ENCODE data around the gene TVP23C. TPM values are rescaled to one million over a fixed set of nuclear protein-coding genes. Genes with fewer than 3 reads are reported as not detected.
"Not testable (repeated sequence)": the region's sequence is repeated elsewhere in the genome, so short reads cannot be mapped to it uniquely, and the experiment has no call there.

Gene TVP23C
- 113 and 195 TPM in 2 replicates for total RNA-seq (2011; cell fraction: chromatin; rRNA removed; ENCODE audit: low replicate concordance)
- 71.2 and 80.5 TPM in 2 replicates for total RNA-seq (2011; cell fraction: nucleolus; rRNA removed)
- 135 and 181 TPM in 2 replicates for total RNA-seq (2011; cell fraction: nucleoplasm; rRNA removed)
- total RNA-seq (2014; rRNA removed) (10.4 and 16.7 TPM in 2 replicates), total RNA-seq (2014; rRNA removed; fragmentation: Illumina TruSeq; extraction: Trizol) (16.8 and 19.8 TPM in 2 replicates), total RNA-seq (2015; rRNA removed; fragmentation: Illumina TruSeq; extraction: Trizol) (10.2 and 12.8 TPM in 2 replicates), total RNA-seq (2021) (6.5 and 8.0 TPM in 2 replicates), polyA plus RNA-seq (2011; rRNA removed) (4.7 and 8.5 TPM in 2 replicates), polyA plus RNA-seq (2014; fragmentation: Illumina TruSeq; extraction: Trizol) (6.6 TPM in 2 replicates), polyA plus RNA-seq (2014; fragmentation: Nextera tagmentation; extraction: Ambion mirVana) (1 to 10 TPM; 5.7 to 6.9 TPM), polyA plus RNA-seq (2014; rRNA removed) (7.0 and 8.2 TPM in 2 replicates), polyA minus RNA-seq (2011; rRNA and poly(A)+ RNA removed) (36.6 and 40.4 TPM in 2 replicates), Bru-seq, nascent RNA (percentile 84 among the genes with signal in this experiment), BruChase-seq, experiment 1, labeled RNA remaining after a 2-hour chase (percentile 88 among the genes with signal in this experiment), BruChase-seq, experiment 2, labeled RNA remaining after a 6-hour chase (percentile 86 among the genes with signal in this experiment)
- polyA plus RNA-seq (2011; cell fraction: cytosol; rRNA removed) = 0.72 and 1.5 TPM in 2 replicates
- polyA plus RNA-seq (2011; cell fraction: nucleus; rRNA removed) = 12.3 and 13.4 TPM in 2 replicates
- polyA plus RNA-seq (2012) = 6.0 and 8.1 TPM in 2 replicates
- 2.9 and 4.1 TPM in 2 replicates for polyA minus RNA-seq (2011; cell fraction: cytosol; rRNA and poly(A)+ RNA removed)
- 28.4 and 50.5 TPM in 2 replicates for polyA minus RNA-seq (2011; cell fraction: nucleus; rRNA and poly(A)+ RNA removed)
- long read RNA-seq, experiment 1, partial matches to known transcripts = 1 of 5 reads
- long read RNA-seq, experiment 1, other reads (novel, unspliced or antisense) = 3 of 5 reads
- long read RNA-seq, experiment 2, partial matches to known transcripts = 0 of 3 reads
- long read RNA-seq, experiment 2, other reads (novel, unspliced or antisense) = 3 of 3 reads
- long read RNA-seq, experiment 3 = 0 reads

DNA sequence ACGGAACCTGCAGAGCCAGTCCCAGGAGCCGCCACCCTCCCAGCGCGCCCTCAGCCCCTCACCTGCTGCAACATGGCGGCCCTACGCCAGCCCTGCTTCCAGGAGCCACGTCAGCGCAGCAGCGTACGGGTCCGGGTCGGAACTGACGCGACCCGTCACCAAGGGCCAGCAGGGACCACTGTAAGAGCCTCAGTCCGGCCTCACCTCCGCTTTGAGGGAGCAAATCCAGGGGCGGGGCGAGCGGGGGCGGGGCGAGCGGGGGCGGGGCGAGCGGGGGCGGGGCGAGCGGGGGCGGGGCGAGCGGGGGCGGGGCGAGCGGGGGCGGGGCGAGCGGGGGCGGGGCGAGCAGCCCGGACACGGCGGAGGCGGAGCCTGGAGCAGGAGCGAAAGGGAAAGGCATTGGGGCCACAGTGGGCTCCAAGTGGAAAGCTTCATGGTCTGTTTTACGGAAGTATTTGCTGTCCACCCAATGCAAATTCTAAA is at the start of gene TVP23C:
TSS of gene TVP23C (minus strand) at position 109 of the 483 bp plus-strand sequence. CDS start at position 74, 35 bp downstream.
- peak; percentile 55 for FAIRE-seq
- H3K27me3 ChIP-seq (ENCODE audit: control insufficient read depth in 2 of 2, insufficient read depth in 2 of 2, low read length in 2 of 2); POLR2A ChIA-PET; intact Hi-C loops (cut with micrococcal nuclease); in situ Hi-C loops (cut with MboI); H3K36me3 ChIP-seq (ENCODE audit: control insufficient read depth, insufficient read depth, low read length); H3K4me1 ChIP-seq (replicated peaks in 1 of 2; ENCODE audit: control insufficient read depth in 2 of 2, insufficient read depth in 2 of 2, low read length in 2 of 2); H3K79me2 ChIP-seq (ENCODE audit: control insufficient read depth, insufficient read depth, low read length); H4K20me1 ChIP-seq (replicated peaks; ENCODE audit: control insufficient read depth, insufficient read depth, low read length); H3K9me1 ChIP-seq (ENCODE audit: control insufficient read depth, insufficient read depth, low read length); H3K9me3 ChIP-seq (replicated peaks; ENCODE audit: control insufficient read depth, insufficient read depth, low read depth, low read length); CTCF ChIA-PET (ENCODE audit: low intra/inter-chr PET ratio); BruUV-seq (replicated peaks): not testable (repeated sequence)
- peak; percentile 99 for ATAC-seq
- WGBS (ENCODE audit: insufficient coverage, low coverage, missing lambda C conversion rate) = 0% methylated on average over 2 of the region's 46 CpGs
- Histone ChIP-seq H3K4me3 (peak within 1 kb of the TSS; percentile 56), H2AFZ (ENCODE audit: low read depth, low read length) (peak within 1 kb of the TSS; percentile 76), H3K27ac (ENCODE audit: extremely low read depth, low read depth, low read length) (peak within 1 kb of the TSS; percentile 78; the same call in 2 of the 3 replicates), H3K4me2 (ENCODE audit: insufficient read depth, low read length) (peak within 1 kb of the TSS; percentile 62; the same call in 1 of the 2 replicates), H3K9ac (ENCODE audit: insufficient read depth in 1 of 2, low read depth in 2 of 2, low read length in 2 of 2) (peak within 1 kb of the TSS; percentile 63 to 83)
- peak; percentile 58 to 83 (median 62) for DNase-seq (ENCODE audit: extremely low read depth in 1 of 4, low spot score in 3 of 4)
- TF ChIP-seq RBFOX2 (IDR thresholded peaks at IDR 0.05; ENCODE audit: low read depth, low read length) (peak; percentile 82), PHF8 (IDR thresholded peaks at IDR 0.05; ENCODE audit: borderline replicate concordance, low read length) (peak; percentile 51; the same call in 1 of the 2 replicates), EP400 (IDR thresholded peaks at IDR 0.05) (peak; percentile 90), HNRNPLL (IDR thresholded peaks at IDR 0.05; ENCODE audit: low read depth, low read length, poor library complexity, severe bottlenecking) (peak; percentile 31), KDM5B (IDR thresholded peaks at IDR 0.05; ENCODE audit: insufficient replicate concordance, low read depth, low read length) (peak; percentile 71)
- TF ChIP-seq, protein P1, sequence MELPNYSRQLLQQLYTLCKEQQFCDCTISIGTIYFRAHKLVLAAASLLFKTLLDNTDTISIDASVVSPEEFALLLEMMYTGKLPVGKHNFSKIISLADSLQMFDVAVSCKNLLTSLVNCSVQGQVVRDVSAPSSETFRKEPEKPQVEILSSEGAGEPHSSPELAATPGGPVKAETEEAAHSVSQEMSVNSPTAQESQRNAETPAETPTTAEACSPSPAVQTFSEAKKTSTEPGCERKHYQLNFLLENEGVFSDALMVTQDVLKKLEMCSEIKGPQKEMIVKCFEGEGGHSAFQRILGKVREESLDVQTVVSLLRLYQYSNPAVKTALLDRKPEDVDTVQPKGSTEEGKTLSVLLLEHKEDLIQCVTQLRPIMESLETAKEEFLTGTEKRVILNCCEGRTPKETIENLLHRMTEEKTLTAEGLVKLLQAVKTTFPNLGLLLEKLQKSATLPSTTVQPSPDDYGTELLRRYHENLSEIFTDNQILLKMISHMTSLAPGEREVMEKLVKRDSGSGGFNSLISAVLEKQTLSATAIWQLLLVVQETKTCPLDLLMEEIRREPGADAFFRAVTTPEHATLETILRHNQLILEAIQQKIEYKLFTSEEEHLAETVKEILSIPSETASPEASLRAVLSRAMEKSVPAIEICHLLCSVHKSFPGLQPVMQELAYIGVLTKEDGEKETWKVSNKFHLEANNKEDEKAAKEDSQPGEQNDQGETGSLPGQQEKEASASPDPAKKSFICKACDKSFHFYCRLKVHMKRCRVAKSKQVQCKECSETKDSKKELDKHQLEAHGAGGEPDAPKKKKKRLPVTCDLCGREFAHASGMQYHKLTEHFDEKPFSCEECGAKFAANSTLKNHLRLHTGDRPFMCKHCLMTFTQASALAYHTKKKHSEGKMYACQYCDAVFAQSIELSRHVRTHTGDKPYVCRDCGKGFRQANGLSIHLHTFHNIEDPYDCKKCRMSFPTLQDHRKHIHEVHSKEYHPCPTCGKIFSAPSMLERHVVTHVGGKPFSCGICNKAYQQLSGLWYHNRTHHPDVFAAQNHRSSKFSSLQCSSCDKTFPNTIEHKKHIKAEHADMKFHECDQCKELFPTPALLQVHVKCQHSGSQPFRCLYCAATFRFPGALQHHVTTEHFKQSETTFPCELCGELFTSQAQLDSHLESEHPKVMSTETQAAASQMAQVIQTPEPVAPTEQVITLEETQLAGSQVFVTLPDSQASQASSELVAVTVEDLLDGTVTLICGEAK (IDR thresholded peaks at IDR 0.05) = 0 out of 2 replicates have a peak, but pooled peaks have one; percentile 19
- TF ChIP-seq, protein P1 (CRISPR knock-in tag; IDR thresholded peaks at IDR 0.05) = not testable (repeated sequence)

Measured in K562 (cell line).